AG09309 (cell line): Measurements from ENCODE around the gene DAP3.

Experiments used
- DNase-seq: peaks from one replicate; pipeline ENCODE4 v3.0.0-alpha.2; 2010; ENCODE audit warnings: low read depth
- H3K4me3 ChIP-seq: 2 replicates; pipeline ENCODE4 v1.5.1; 2011; ENCODE audit warnings: mild to moderate bottlenecking, low read depth, low read length, moderate library complexity; ENCODE audit not compliant: control insufficient read depth
- CTCF ChIP-seq: IDR thresholded peaks from 2 replicates; pipeline ENCODE4 v1.5.1; 2011; ENCODE audit warnings: mild to moderate bottlenecking, low read depth, low read length, inconsistent platforms; ENCODE audit not compliant: insufficient read depth, control insufficient read depth; ENCODE audit errors: missing control alignments

Gene DAP3

GRCh38 chr1:155776414-155776813 is 87.5 kb downstream of the DAP3 start:
- no peak for DNase-seq
- H3K4me3 ChIP-seq = no peak overlapping the region
- TF ChIP-seq CTCF = no peak

- no peak overlapping the region for H3K4me3 ChIP-seq
- DNase-seq = no peak
- no peak for TF ChIP-seq CTCF
Measured at GRCh38 chr1:155777582-155777981, 88.7 kb downstream of the DAP3 start.
